ENCODE results near the gene CDR2L.

DNA sequence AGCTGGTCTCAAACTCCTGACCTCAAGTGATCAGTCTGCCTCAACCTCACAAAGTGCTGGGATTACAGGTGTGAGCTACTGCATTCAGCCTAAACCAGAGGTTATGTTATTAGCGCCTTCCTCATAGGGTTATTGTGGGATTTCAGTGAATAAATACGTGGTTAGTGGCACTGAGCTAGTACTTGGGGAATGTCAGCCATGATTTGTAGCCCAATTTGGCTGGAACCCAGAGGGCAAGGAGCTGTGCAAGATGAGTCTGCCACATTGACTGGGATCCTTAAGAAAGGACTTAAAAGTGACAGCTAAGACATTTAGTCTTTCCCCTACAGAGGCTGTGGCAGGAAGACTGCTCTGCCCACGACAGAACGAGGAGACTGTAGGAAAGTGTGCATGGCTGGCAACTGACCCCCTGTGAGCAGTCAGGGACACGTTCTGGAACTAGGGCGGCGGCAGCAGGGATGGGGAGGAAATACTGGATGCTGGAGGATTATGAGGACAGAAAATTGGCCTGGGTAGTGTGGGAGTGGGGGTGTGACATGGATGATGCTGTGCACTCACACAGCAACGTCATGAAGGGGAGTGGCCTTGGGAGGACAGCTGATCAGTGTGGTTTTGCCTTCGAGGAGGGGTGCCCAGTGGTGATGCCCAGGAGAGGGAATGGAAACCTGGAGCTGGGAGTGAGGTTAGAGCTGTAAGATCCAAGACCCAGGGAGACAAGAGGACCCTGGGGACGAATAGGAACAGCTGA, 44.7 kb downstream of the CDR2L start:
- no peak for TF ChIP-seq FOXJ3 (CRISPR knock-in tag; IDR thresholded peaks at IDR 0.05)
- TF ChIP-seq, protein P1, sequence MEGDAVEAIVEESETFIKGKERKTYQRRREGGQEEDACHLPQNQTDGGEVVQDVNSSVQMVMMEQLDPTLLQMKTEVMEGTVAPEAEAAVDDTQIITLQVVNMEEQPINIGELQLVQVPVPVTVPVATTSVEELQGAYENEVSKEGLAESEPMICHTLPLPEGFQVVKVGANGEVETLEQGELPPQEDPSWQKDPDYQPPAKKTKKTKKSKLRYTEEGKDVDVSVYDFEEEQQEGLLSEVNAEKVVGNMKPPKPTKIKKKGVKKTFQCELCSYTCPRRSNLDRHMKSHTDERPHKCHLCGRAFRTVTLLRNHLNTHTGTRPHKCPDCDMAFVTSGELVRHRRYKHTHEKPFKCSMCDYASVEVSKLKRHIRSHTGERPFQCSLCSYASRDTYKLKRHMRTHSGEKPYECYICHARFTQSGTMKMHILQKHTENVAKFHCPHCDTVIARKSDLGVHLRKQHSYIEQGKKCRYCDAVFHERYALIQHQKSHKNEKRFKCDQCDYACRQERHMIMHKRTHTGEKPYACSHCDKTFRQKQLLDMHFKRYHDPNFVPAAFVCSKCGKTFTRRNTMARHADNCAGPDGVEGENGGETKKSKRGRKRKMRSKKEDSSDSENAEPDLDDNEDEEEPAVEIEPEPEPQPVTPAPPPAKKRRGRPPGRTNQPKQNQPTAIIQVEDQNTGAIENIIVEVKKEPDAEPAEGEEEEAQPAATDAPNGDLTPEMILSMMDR (IDR thresholded peaks at IDR 0.05): no peak
- TF ChIP-seq RCOR1 (IDR thresholded peaks at IDR 0.05; ENCODE audit: low read length): no peak
- peak; percentile 29; the same call in 1 of the 2 replicates for TF ChIP-seq POLR2AphosphoS5 (IDR thresholded peaks at IDR 0.05; ENCODE audit: low read depth, low read length)
